ENCODE data around the gene CCDC12. TPM values are rescaled to one million over a fixed set of nuclear protein-coding genes. Genes with fewer than 3 reads are reported as not detected.
A peak's percentile ranks its signal among the peaks of the same experiment; 100 is the strongest.

CCDC12 gene
- total and polyA plus RNA-seq, 7 donors, result 33.1 to 80.9 (median 41.0) TPM

DNA sequence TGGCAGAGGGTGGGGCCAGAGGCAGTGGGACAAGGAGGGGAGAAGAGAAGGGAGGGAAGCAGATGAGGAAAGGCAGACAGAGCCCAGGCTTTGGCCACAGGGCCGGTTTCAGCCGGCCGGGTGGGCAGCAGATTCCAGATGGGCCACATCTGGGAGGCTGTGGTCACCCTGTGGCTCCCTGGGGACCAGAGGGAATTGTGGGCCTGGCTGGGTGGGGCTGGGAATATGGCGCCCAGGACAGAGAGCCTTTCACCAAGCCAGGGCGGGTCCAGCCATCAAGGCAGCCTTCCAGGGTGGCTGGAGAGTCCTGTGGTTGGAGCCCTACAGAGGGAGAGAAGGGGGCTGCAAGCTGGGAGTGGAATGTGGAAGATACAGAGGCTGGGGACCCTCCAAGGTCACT, 80.2 kb downstream of the CCDC12 start:
- intact Hi-C loops (cut with DNase I), result no loop called here
- Histone ChIP-seq H3K4me3 (no peak overlapping the region), H3K9me3 (no peaks in the 10 kb centered on the region), H3K36me3 (no peaks in the 10 kb centered on the region), H3K27ac (no peak overlapping the region), H3K4me1 (peaks cover 0 to 36% (median 31%) of the 10 kb centered on the region in 4 donors), H3K27me3 (peaks cover 12 to 31% (median 14%) of the 10 kb centered on the region in 3 donors)
- 70 to 74% methylated on average over 5 of the region's 5 CpGs for WGBS, 2 donors
- DNase-seq, result no peak
- TF ChIP-seq, protein P1, sequence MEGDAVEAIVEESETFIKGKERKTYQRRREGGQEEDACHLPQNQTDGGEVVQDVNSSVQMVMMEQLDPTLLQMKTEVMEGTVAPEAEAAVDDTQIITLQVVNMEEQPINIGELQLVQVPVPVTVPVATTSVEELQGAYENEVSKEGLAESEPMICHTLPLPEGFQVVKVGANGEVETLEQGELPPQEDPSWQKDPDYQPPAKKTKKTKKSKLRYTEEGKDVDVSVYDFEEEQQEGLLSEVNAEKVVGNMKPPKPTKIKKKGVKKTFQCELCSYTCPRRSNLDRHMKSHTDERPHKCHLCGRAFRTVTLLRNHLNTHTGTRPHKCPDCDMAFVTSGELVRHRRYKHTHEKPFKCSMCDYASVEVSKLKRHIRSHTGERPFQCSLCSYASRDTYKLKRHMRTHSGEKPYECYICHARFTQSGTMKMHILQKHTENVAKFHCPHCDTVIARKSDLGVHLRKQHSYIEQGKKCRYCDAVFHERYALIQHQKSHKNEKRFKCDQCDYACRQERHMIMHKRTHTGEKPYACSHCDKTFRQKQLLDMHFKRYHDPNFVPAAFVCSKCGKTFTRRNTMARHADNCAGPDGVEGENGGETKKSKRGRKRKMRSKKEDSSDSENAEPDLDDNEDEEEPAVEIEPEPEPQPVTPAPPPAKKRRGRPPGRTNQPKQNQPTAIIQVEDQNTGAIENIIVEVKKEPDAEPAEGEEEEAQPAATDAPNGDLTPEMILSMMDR (IDR thresholded peaks at IDR 0.05), result no peak
- TF ChIP-seq POLR2AphosphoS5 (IDR thresholded peaks at IDR 0.05) (no peak), EP300 (IDR thresholded peaks at IDR 0.05) (no peak), POLR2A (IDR thresholded peaks at IDR 0.05) (no peak)

DNA sequence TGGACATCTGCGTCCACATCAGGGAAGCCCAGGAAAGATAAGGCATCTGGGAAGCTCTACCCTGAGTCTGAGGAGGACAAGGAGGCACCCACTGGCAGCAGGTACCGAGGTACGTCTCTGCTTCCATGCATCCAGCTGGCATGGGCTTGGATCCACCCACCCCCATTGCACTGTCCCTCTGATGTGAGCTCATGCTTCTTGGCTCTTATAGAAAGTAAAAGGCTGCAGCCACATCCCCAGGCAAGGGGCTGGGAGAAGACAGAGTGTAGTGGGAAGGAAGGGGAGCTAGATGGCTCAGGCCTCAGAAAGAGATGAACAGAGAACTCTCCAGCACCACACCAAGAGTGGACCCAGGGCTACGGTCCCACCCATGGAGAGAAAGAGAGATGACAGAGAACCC, 80.8 kb downstream of the CCDC12 start:
- Histone ChIP-seq H3K4me1 (peaks cover 0 to 37% (median 31%) of the 10 kb centered on the region in 4 donors), H3K27me3 (peaks cover 12 to 31% (median 14%) of the 10 kb centered on the region in 3 donors), H3K36me3 (no peaks in the 10 kb centered on the region), H3K27ac (no peak overlapping the region), H3K9me3 (no peaks in the 10 kb centered on the region), H3K4me3 (no peak overlapping the region)
- intact Hi-C loops (cut with DNase I), result loop anchor here (1.0 kb wide), 2 partner anchors 29 to 190 kb away; no protein-coding TSS in a partner anchor
- TF ChIP-seq POLR2A (IDR thresholded peaks at IDR 0.05) (no peak), POLR2AphosphoS5 (IDR thresholded peaks at IDR 0.05) (no peak), EP300 (IDR thresholded peaks at IDR 0.05) (no peak)
- TF ChIP-seq, protein P1 (IDR thresholded peaks at IDR 0.05), result no peak
- WGBS, 2 donors, result 77 to 84% methylated on average over 4 of the region's 4 CpGs
- DNase-seq, result no peak

DNA sequence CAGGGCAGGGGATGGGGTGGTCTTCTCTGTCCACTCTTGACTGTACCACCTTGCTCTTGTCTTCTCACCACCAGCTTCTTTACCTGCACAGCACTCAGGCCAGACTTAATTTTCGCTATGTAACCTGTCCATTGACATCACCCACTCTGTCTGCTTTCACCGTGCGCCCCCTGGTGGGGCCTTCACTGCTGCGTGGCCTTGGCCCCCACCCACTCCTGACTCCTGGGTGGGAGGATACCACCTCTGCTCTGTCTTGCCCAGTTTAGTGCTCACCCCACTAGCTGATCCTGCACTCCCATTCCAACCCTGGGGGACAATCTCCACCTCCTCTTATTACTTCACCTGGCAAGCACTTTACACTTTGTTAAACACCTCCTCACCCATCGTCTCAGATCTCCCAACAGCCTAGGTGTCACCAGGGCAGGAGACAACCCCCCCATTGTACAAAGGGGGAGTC, 81.3 kb downstream of the CCDC12 start:
- Histone ChIP-seq H3K9me3 (no peaks in the 10 kb centered on the region), H3K27ac (no peak overlapping the region), H3K27me3 (peaks cover 12 to 31% (median 14%) of the 10 kb centered on the region in 3 donors), H3K4me1 (peaks cover 0 to 37% (median 31%) of the 10 kb centered on the region in 4 donors), H3K4me3 (no peak overlapping the region), H3K36me3 (no peaks in the 10 kb centered on the region)
- 10 to 19% methylated on average over 5 of the region's 5 CpGs for WGBS, 2 donors
- intact Hi-C loops (cut with DNase I), result loop anchor here (1.0 kb wide), 2 partner anchors 29 to 190 kb away; no protein-coding TSS in a partner anchor
- no peak for TF ChIP-seq POLR2AphosphoS5 (IDR thresholded peaks at IDR 0.05)
- TF ChIP-seq, protein P1 (IDR thresholded peaks at IDR 0.05), result peak; percentile 89 to 95 (median 92)
- peak; percentile 84 for DNase-seq

DNA sequence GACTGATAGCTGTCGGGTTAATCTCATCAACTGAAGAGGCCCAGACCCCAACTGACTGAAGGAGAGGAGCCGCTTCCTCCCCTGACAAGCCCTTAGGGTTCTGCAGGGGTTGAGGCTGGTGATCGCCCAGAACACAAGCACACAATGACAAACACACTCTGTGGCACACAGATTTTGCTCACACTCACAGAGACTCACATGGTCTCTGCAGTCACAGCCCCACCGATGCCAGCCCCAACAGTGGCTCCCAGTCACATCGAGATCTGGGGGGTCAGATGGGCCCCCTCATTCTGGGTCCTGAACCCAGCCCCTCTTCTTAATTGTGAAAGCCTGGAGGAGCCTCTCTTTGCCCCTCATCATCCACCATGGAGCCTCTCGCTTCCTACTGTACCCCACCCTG, 82.3 kb downstream of the CCDC12 start:
- Histone ChIP-seq H3K9me3 (no peaks in the 10 kb centered on the region), H3K27ac (no peak overlapping the region), H3K27me3 (peaks cover 12 to 22% (median 12%) of the 10 kb centered on the region in 3 donors), H3K36me3 (no peaks in the 10 kb centered on the region), H3K4me1 (peaks cover 0 to 36% (median 30%) of the 10 kb centered on the region in 4 donors), H3K4me3 (no peak overlapping the region)
- TF ChIP-seq POLR2AphosphoS5 (IDR thresholded peaks at IDR 0.05), result no peak
- TF ChIP-seq, protein P1 (IDR thresholded peaks at IDR 0.05), result no peak
- no peak for TF ChIP-seq EP300 (IDR thresholded peaks at IDR 0.05)
- TF ChIP-seq POLR2A (IDR thresholded peaks at IDR 0.05), result no peak
- WGBS, 2 donors, result 87 to 93% methylated on average over 6 of the region's 6 CpGs
- intact Hi-C loops (cut with DNase I), result loop anchor here (5.0 kb wide), 1 partner anchor 47 kb away; no protein-coding TSS in a partner anchor
- DNase-seq, result no peak

DNA sequence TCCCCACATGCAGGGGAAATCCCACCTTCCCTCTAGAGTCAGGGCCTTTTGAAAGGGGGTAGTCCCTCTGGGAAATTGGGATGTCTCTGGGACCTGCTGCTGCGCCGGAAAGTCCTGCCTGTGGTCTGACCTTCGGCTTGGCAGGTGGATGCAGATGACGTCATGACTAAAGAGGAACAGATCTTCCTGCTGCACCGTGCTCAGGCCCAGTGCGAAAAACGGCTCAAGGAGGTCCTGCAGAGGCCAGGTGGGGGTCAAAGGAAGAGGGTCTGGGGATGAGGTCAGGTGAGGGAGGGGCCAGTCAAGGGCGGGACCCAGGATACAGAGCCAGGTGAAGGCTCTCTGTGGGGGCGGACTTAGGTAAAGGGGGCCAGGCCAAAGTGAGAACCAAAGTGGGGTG, 82.8 kb downstream of the CCDC12 start:
- 33 to 75% methylated on average over 9 of the region's 9 CpGs for WGBS, 2 donors
- DNase-seq, result no peak
- Histone ChIP-seq H3K36me3 (no peaks in the 10 kb centered on the region), H3K4me1 (peaks cover 0 to 31% (median 27%) of the 10 kb centered on the region in 4 donors), H3K27me3 (peaks cover 9 to 17% (median 10%) of the 10 kb centered on the region in 3 donors), H3K27ac (no peak overlapping the region), H3K4me3 (no peak overlapping the region), H3K9me3 (no peaks in the 10 kb centered on the region)
- intact Hi-C loops (cut with DNase I), result loop anchor here (5.0 kb wide), 1 partner anchor 46 kb away; no protein-coding TSS in a partner anchor
- TF ChIP-seq EP300 (IDR thresholded peaks at IDR 0.05), result no peak
- TF ChIP-seq, protein P1 (IDR thresholded peaks at IDR 0.05), result no peak
- TF ChIP-seq POLR2AphosphoS5 (IDR thresholded peaks at IDR 0.05), result no peak
- TF ChIP-seq POLR2A (IDR thresholded peaks at IDR 0.05), result no peak

Data from sigmoid colon (tissue), 7 donors.